Measurements from ENCODE around the gene BCAS1.

The BCAS1 gene

DNA sequence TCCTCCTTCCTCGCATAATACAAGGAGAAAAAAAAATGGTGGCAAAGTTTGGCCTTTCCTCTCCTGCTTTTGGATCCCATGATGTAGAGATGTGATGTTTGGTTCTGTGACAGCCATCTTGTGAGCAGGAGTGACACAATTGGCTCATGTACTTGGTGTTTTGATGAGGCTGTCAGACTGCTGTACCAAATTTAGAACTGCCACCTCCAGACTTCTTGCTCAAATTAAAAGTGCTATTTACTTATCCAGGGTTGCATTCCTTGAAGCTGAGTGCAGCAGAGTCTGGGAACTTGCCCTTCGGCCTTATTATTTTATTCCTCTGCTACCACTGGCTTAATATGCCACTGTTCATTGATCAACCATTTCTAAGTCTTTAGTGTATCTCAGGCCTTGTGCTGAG lies 21.9 kb downstream of the BCAS1 start:
- H3K36me3 ChIP-seq (replicated peaks; ENCODE audit: insufficient read depth, low read length): no peaks in the 10 kb centered on the region
- H3K9me3 ChIP-seq (replicated peaks; ENCODE audit: insufficient read depth, low read length): no peaks in the 10 kb centered on the region
- no peaks in the 10 kb centered on the region for H3K27me3 ChIP-seq (replicated peaks; ENCODE audit: insufficient read depth, low read length)
- H2AFZ ChIP-seq (ENCODE audit: low read length): no peak overlapping the region
- no peak for DNase-seq
- H4K20me1 ChIP-seq (ENCODE audit: insufficient read depth, low read length): no peaks in the 10 kb centered on the region
- no peak overlapping the region for H3K4me2 ChIP-seq (ENCODE audit: low read depth, low read length)
- no peak overlapping the region for H3K27ac ChIP-seq (ENCODE audit: low read length)
- no peaks in the 10 kb centered on the region for H3K9me2 ChIP-seq (replicated peaks; ENCODE audit: insufficient read depth, low read length)
- TF ChIP-seq, protein P1, sequence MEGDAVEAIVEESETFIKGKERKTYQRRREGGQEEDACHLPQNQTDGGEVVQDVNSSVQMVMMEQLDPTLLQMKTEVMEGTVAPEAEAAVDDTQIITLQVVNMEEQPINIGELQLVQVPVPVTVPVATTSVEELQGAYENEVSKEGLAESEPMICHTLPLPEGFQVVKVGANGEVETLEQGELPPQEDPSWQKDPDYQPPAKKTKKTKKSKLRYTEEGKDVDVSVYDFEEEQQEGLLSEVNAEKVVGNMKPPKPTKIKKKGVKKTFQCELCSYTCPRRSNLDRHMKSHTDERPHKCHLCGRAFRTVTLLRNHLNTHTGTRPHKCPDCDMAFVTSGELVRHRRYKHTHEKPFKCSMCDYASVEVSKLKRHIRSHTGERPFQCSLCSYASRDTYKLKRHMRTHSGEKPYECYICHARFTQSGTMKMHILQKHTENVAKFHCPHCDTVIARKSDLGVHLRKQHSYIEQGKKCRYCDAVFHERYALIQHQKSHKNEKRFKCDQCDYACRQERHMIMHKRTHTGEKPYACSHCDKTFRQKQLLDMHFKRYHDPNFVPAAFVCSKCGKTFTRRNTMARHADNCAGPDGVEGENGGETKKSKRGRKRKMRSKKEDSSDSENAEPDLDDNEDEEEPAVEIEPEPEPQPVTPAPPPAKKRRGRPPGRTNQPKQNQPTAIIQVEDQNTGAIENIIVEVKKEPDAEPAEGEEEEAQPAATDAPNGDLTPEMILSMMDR (IDR thresholded peaks at IDR 0.05; ENCODE audit: low read length): no peak
- TF ChIP-seq EZH2 (optimal IDR thresholded peaks at IDR 0.05; ENCODE audit: low read depth, low read length): no peak
- TF ChIP-seq EZH2phosphoT487 (IDR thresholded peaks at IDR 0.05; ENCODE audit: low read length): no peak
- no peaks in the 10 kb centered on the region for H3K4me1 ChIP-seq (ENCODE audit: low read length)
- H3K79me2 ChIP-seq (ENCODE audit: low read length): no peaks in the 10 kb centered on the region
- H3K4me3 ChIP-seq (ENCODE audit: low read length): no peak overlapping the region
- H3F3A ChIP-seq (ENCODE audit: insufficient read depth, low read length): 0 out of 2 replicates have a peak, but pooled peaks cover 4% of the 10 kb centered on the region
- no peak overlapping the region for H3K9ac ChIP-seq (ENCODE audit: low read length)

DNA sequence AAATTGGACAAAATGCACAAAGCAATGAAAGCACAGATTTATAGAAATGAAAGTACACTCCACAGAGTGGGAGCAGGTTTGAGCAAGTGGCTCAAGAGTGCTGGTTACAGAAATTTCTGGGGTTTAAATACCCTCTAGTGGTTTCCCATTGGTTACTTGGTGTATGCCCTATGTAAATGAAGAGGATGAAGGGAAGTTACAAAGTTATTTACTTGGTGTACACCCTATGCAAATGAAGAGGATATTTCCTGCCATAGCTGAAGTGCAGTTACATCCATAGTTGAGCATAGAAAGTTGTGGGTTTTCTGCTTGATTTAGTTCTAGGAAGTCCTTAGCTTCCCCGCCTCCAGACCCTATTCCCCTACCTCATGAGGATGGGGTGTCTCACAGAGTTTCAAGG lies 22.7 kb downstream of the BCAS1 start:
- DNase-seq: peak; percentile 16
- TF ChIP-seq EZH2phosphoT487 (IDR thresholded peaks at IDR 0.05; ENCODE audit: low read length): no peak
- TF ChIP-seq EZH2 (optimal IDR thresholded peaks at IDR 0.05; ENCODE audit: low read depth, low read length): no peak
- TF ChIP-seq, protein P1 (IDR thresholded peaks at IDR 0.05; ENCODE audit: low read length): no peak
- Histone ChIP-seq H3K4me3 (ENCODE audit: low read length) (no peak overlapping the region), H3K4me1 (ENCODE audit: low read length) (no peaks in the 10 kb centered on the region), H3K9me3 (replicated peaks; ENCODE audit: insufficient read depth, low read length) (no peaks in the 10 kb centered on the region), H3K27me3 (replicated peaks; ENCODE audit: insufficient read depth, low read length) (no peaks in the 10 kb centered on the region), H3K36me3 (replicated peaks; ENCODE audit: insufficient read depth, low read length) (no peaks in the 10 kb centered on the region), H2AFZ (ENCODE audit: low read length) (no peak overlapping the region), H4K20me1 (ENCODE audit: insufficient read depth, low read length) (no peaks in the 10 kb centered on the region), H3K9ac (ENCODE audit: low read length) (no peak overlapping the region), H3K79me2 (ENCODE audit: low read length) (no peaks in the 10 kb centered on the region), H3K9me2 (replicated peaks; ENCODE audit: insufficient read depth, low read length) (no peaks in the 10 kb centered on the region), H3F3A (ENCODE audit: insufficient read depth, low read length) (0 out of 2 replicates have a peak, but pooled peaks cover 4% of the 10 kb centered on the region), H3K27ac (ENCODE audit: low read length) (no peak overlapping the region), H3K4me2 (ENCODE audit: low read depth, low read length) (no peak overlapping the region)

DNA sequence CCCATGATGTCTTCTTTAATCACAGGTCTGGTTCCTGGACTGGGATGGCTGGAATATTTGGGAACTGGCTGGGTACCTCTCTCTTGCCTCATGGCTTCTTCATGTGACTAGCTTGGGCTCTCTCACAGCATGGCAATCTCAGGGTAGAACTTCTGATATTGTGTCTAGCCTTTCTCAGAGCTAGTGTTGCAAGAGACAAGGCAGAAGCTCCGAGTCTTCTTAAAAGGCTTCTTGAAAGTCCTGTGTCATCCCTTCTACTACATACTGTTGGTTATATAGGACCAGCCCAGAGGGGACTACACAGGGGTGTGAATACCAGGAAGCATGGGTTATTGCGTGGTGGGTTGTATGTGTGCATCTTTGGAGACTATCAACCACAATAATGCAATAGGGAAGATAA lies 23.3 kb downstream of the BCAS1 start:
- no peak for DNase-seq
- Histone ChIP-seq H3K4me3 (ENCODE audit: low read length) (no peak overlapping the region), H2AFZ (ENCODE audit: low read length) (no peak overlapping the region), H3K36me3 (replicated peaks; ENCODE audit: insufficient read depth, low read length) (no peaks in the 10 kb centered on the region), H3F3A (ENCODE audit: insufficient read depth, low read length) (0 out of 2 replicates have a peak, but pooled peaks cover 4% of the 10 kb centered on the region), H3K9me3 (replicated peaks; ENCODE audit: insufficient read depth, low read length) (no peaks in the 10 kb centered on the region), H3K27ac (ENCODE audit: low read length) (no peak overlapping the region), H3K4me2 (ENCODE audit: low read depth, low read length) (no peak overlapping the region), H3K27me3 (replicated peaks; ENCODE audit: insufficient read depth, low read length) (no peaks in the 10 kb centered on the region), H3K9ac (ENCODE audit: low read length) (no peak overlapping the region), H3K79me2 (ENCODE audit: low read length) (no peaks in the 10 kb centered on the region), H3K9me2 (replicated peaks; ENCODE audit: insufficient read depth, low read length) (no peaks in the 10 kb centered on the region), H4K20me1 (ENCODE audit: insufficient read depth, low read length) (no peaks in the 10 kb centered on the region), H3K4me1 (ENCODE audit: low read length) (no peaks in the 10 kb centered on the region)
- TF ChIP-seq EZH2 (optimal IDR thresholded peaks at IDR 0.05; ENCODE audit: low read depth, low read length) (no peak), EZH2phosphoT487 (IDR thresholded peaks at IDR 0.05; ENCODE audit: low read length) (no peak)
- TF ChIP-seq, protein P1 (IDR thresholded peaks at IDR 0.05; ENCODE audit: low read length): no peak
